ENCODE results near the gene XRCC3. TPM values are rescaled to one million over a fixed set of nuclear protein-coding genes. Genes with fewer than 3 reads are reported as not detected.

Gene XRCC3
- total RNA-seq, 1 donor from 2014 or later: 10.2 TPM

- Mint-ChIP-seq H3K4me1 (ENCODE audit: unreplicated experiment) (no peaks in the 10 kb centered on the region), H3K36me3 (ENCODE audit: low read depth, unreplicated experiment) (peaks cover 27% of the 10 kb centered on the region), H3K9me3 (ENCODE audit: unreplicated experiment) (no peaks in the 10 kb centered on the region), H3K27ac (ENCODE audit: unreplicated experiment) (no peak overlapping the region), H3K4me3 (ENCODE audit: unreplicated experiment) (no peak overlapping the region), H3K27me3 (ENCODE audit: unreplicated experiment) (no peaks in the 10 kb centered on the region)
- no peak for TF ChIP-seq CTCF (IDR thresholded peaks at IDR 0.05; ENCODE audit: unreplicated experiment)
- no peak for DNase-seq (ENCODE audit: low spot score)
Measured at GRCh38 chr14:103652806-103653205, 62.4 kb downstream of the XRCC3 start.

- no peak for DNase-seq (ENCODE audit: low spot score)
- peaks cover 20% of the 10 kb centered on the region for H3K36me3 Mint-ChIP-seq (ENCODE audit: low read depth, unreplicated experiment)
Measured at GRCh38 chr14:103651585-103651984, 63.7 kb downstream of the XRCC3 start.

GRCh38 chr14:103650213-103650612 lies 65.0 kb downstream of the XRCC3 start:
- Mint-ChIP-seq H3K4me3 (ENCODE audit: unreplicated experiment) (no peak overlapping the region), H3K36me3 (ENCODE audit: low read depth, unreplicated experiment) (peaks cover 10% of the 10 kb centered on the region), H3K4me1 (ENCODE audit: unreplicated experiment) (no peaks in the 10 kb centered on the region), H3K27me3 (ENCODE audit: unreplicated experiment) (no peaks in the 10 kb centered on the region), H3K9me3 (ENCODE audit: unreplicated experiment) (no peaks in the 10 kb centered on the region), H3K27ac (ENCODE audit: unreplicated experiment) (no peak overlapping the region)
- TF ChIP-seq CTCF (IDR thresholded peaks at IDR 0.05; ENCODE audit: unreplicated experiment): no peak
- DNase-seq (ENCODE audit: low spot score): no peak

More at GRCh38 chr14:103651585-103651984, 63.7 kb downstream of the XRCC3 start:
- no peaks in the 10 kb centered on the region for H3K9me3 Mint-ChIP-seq (ENCODE audit: unreplicated experiment)
- no peak overlapping the region for H3K27ac Mint-ChIP-seq (ENCODE audit: unreplicated experiment)
- no peak for TF ChIP-seq CTCF (IDR thresholded peaks at IDR 0.05; ENCODE audit: unreplicated experiment)
- no peak overlapping the region for H3K4me3 Mint-ChIP-seq (ENCODE audit: unreplicated experiment)
- no peaks in the 10 kb centered on the region for H3K27me3 Mint-ChIP-seq (ENCODE audit: unreplicated experiment)
- no peaks in the 10 kb centered on the region for H3K4me1 Mint-ChIP-seq (ENCODE audit: unreplicated experiment)

GRCh38 chr14:103649001-103649400 lies 66.2 kb downstream of the XRCC3 start:
- peaks cover 4% of the 10 kb centered on the region for H3K36me3 Mint-ChIP-seq (ENCODE audit: low read depth, unreplicated experiment)
- no peaks in the 10 kb centered on the region for H3K27me3 Mint-ChIP-seq (ENCODE audit: unreplicated experiment)
- no peak for DNase-seq (ENCODE audit: low spot score)
- H3K9me3 Mint-ChIP-seq (ENCODE audit: unreplicated experiment): no peaks in the 10 kb centered on the region
- no peaks in the 10 kb centered on the region for H3K4me1 Mint-ChIP-seq (ENCODE audit: unreplicated experiment)
- no peak overlapping the region for H3K27ac Mint-ChIP-seq (ENCODE audit: unreplicated experiment)
- H3K4me3 Mint-ChIP-seq (ENCODE audit: unreplicated experiment): no peak overlapping the region
- TF ChIP-seq CTCF (IDR thresholded peaks at IDR 0.05; ENCODE audit: unreplicated experiment): no peak

Other genes with a start within 250 kb of the XRCC3 start
- 23.1 TPM for gene CKB, start 192.6 kb downstream of the XRCC3 start, total RNA-seq (ENCODE audit: unreplicated experiment)
- 6.1 TPM for gene TRMT61A, start 186.3 kb downstream of the XRCC3 start, total RNA-seq (ENCODE audit: unreplicated experiment)
- 39.9 TPM for gene BAG5, start 152.8 kb downstream of the XRCC3 start, total RNA-seq (ENCODE audit: unreplicated experiment)
- 45.2 TPM for gene COA8, start 152.5 kb downstream of the XRCC3 start, total RNA-seq (ENCODE audit: unreplicated experiment)
- gene KLC1, start 86.2 kb downstream of the XRCC3 start, total RNA-seq (ENCODE audit: unreplicated experiment): 220 TPM
- 48.1 TPM for gene ZFYVE21, start 359 bp upstream of the XRCC3 start, total RNA-seq (ENCODE audit: unreplicated experiment)
- 63.9 TPM for gene PPP1R13B, start 132.1 kb upstream of the XRCC3 start, total RNA-seq (ENCODE audit: unreplicated experiment)
- gene TDRD9, start 213.0 kb upstream of the XRCC3 start, total RNA-seq (ENCODE audit: unreplicated experiment): not detected
- gene RD3L, start 227.1 kb upstream of the XRCC3 start, total RNA-seq (ENCODE audit: unreplicated experiment): not detected

All from endothelial cell (in vitro differentiated cells).